SKM-1 (cell line): Measurements from ENCODE around the gene FOXP4.

ENCODE experiments used
- DNase-seq: peaks from one replicate; lab custom pipeline; 2025; ENCODE audit not compliant: unreplicated experiment; lab: John Stamatoyannopoulos, UW

Gene FOXP4

DNA sequence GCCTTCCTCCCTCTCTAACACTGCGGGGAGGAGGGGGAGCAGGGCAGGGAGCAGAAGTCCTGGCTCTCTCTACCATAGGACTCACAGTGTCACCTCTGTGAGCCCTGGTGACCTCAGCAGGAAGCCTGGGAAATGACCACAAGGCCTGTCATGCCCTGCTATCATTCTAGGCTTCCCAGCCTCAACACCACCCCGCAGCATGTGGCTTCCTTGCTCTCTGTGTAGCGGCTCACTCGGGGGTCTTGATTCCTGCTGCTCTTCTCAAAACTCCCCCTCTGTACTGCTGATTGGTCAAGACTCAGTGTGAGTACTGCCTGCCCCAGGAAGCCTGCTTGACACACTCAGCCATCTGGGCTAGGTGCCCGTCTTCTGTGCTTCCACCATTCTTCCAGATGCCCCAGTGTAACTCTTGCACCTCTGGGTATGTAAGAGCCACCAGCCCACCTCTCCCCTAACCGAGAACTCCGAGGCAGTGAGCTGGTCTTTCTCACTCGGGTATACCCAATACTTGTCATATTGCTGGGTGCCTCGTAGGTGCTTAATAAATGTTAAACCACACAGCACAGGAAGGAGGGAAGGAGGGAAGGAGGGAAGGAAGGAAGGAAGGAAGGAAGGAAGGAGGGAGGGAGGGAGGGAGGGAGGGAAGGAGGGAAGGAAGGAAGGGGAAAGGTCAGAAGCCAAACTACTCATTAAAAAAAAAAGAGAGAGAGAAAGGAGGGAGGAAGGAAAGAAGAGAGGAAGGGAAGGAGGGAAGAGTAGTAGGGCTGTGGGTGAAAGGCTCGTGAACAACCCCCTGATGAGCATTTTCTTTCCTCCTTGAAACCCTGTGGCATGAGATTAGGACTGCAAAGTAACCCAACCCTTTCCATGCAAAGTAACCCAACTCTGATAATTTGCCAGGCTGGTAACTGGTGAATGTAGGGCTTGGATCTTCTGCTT lies 97.0 kb downstream of the FOXP4 start:
- no peak for DNase-seq

GRCh38 chr6:41643899-41644269 lies 97.7 kb downstream of the FOXP4 start:
- no peak for DNase-seq

- DNase-seq, result no peak
These were observed 98.2 kb downstream of the FOXP4 start for GRCh38 chr6:41644297-41644879.

DNA sequence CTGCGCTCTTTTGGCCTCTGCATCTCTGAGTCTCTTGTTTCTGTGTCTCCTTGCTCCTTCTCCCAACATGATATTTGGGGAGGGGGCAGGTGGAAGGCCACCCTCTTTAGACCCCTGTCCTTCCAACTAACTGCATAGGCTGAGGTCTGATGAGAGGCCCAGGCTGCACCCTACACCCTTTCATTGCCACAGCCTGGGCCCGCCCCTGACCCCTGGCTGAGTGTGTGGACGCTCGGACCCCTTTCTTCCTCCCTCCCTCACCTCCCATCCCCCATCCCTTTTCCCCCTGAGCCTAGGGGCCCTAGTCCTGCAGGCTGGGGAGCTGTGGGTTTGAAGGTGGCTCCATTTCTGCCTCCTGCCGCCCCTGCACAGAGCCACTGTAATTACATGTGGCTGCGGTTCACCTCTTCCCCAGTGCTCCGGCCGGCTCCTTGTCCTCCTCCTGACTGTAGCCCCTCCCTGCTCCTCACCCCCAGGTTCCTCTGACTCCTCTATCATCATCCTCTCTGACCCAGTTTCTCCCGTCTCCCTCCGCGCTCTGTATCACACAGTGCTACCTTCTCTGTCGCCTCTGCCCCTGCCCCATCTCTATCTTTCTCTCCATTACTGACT lies 98.9 kb downstream of the FOXP4 start:
- DNase-seq, result no peak

DNA sequence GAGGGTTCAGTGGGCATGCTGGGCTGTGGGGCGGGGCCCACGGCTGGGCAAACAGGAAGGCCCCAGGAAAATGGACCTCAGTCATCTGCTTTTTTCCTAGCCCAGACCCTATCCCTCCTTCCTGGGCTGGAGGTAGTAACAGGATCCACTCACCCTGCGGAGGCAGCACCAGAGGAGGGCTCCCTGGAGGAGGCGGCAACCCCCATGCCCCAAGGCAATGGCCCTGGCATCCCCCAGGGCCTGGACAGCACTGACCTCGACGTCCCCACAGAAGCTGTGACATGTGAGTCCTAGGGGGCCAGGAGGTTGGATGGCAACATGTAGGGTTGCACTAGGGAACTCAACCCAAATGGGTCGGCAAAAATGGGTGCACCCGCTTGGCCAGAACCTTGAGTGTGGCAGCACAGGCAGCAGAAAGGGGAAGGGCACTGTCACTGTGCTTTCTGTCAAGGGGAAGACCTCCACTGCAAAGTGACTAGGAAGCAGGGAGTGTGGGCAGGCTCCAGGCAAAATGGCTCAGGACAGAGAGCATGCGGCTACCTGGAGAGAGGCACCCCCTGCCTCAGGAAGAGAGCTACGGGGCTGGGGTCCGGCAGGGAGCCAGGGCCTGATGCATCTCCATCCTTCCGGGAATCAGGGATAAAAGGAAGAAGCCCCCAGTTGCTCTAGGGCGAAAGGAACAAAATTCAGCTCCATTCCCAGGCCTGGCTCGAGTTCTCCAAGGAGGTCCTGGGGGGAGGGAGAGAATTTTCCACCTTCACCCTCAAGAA lies 100.0 kb downstream of the FOXP4 start:
- DNase-seq, result no peak

GRCh38 chr6:41647061-41647511 lies 100.9 kb downstream of the FOXP4 start:
- no peak for DNase-seq

DNA sequence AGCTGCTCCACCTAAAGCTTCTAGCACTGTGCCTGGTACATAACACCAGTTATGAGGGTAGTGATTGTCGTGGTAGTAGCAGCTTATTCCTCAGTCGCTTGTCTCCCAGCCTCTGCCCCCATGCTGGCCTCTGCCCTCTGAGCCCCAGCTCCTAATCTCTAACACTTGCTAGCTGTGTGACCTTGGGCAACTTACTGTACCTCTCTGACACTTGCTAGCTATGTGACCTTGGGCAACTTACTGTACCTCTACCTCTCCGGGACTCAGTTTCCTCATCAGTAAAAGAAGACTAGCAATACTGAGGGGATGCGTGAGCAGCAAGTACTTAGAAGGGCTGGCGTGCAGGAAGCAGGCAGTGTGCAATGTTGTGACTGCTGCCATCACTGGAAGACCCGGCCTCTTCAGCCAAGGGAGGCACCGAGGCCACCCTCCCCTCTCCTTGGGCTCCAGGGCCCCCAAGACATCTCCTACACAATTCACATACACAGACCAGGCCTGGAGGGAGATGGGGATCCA lies 101.9 kb downstream of the FOXP4 start:
- no peak for DNase-seq

- DNase-seq, result no peak
These were observed 102.7 kb downstream of the FOXP4 start for GRCh38 chr6:41648921-41649320.

GRCh38 chr6:41649596-41649995 lies 103.4 kb downstream of the FOXP4 start:
- DNase-seq, result no peak

DNA sequence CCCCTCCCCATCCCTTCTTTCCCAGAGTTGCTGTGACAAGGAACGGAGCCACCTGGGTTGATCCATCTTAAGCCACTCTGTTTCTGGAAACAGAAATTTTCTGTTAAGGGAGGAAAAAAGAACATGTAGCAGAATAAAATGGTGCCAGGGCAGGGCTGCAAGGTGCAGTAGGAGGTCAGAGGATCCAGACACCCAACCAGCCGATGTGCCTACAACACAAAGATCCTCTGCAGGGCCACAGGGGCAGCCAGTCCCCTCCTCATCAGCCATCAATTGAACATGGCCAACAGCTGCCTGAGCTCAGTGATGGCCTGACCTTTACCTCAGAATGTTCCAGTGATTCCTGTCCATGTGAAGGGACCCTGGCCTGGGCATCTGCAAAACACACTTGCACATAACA lies 103.9 kb downstream of the FOXP4 start:
- no peak for DNase-seq

DNA sequence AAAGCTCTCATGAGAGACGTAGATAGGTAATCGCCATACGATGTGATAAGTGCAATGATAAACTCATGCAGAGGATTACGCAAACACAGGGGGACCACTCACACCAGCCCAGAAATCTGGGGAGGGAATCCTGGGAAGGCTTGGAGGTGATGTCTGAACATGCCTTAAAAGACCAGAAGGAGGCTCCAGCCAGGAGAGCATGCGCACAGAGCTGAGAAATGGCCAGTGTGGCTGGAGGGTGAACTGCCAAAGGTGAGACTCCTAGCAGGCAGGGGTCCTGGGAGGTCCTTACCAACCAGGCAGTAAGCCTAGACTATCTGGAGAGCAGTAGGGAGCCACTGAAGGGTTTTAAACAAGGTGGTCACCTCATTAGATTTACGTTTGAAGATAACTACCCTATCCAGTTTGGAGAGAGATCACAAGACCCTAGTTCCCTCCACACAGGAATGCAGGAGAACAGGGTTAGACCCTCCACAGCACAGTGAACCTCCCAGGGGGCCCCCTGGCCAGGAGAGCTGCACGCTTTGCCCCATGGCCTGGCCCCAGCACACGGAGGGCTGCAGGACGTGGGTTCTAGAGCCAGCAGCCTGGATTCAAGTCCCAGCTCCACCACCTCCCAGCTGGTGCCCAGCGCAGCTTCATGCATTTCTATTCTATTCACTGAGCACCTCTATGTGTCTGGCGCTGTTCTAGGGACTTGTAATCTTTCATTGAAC lies 105.2 kb downstream of the FOXP4 start:
- no peak for DNase-seq
